ENCODE data around the gene KCNJ18.
"Not testable (repeated sequence)": the region's sequence is repeated elsewhere in the genome, so short reads cannot be mapped to it uniquely, and the experiment has no call there.

The KCNJ18 gene

DNA sequence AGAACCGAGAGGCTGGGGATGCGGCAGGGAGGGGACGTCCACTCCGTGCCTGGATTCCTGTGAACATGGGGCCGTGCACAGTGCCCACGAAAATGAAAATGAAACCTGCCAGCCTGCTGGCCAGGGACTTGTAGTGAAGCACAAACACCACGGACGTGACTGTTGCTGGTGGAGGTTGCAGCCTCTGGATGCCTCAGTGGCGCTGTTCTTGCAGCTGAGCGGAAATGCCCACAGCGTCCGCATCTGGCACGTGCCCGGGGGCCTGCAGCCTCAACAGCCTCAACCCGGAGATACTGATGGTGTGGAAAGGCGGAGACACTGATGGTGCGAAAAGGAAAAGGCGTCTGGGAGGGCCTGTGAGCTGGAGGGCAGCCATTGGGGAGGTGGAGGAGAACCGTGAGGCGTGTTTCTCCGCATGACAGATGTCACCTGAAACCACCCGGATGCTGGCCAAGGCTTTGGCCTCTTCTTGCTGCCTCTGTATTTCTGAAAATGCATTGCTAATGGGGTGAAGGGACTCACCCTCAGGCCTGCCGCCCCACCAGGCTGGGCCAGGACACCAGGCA is 44.8 kb downstream of the KCNJ18 start:
- DNase-seq: not testable (repeated sequence)

DNA sequence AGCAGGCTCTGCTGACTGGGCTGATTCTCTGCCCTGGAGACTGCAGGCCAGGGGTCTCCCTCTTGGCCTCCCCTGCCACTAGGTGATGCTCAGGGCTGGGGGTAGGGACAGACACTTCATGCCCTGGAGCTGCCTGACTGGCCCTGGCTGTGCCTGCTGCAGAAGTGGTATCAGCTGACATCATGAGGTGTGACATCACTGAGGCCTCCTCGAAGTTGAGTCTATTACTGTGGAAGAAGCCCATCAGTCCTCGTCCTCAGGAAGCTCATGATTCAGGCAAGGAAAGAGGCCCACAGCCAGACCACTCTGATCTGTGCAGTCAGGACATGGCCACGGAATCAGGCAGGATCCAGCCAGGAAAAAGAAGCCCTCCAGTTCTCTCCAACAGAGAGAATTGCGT is 45.9 kb downstream of the KCNJ18 start:
- DNase-seq: not testable (repeated sequence)

DNA sequence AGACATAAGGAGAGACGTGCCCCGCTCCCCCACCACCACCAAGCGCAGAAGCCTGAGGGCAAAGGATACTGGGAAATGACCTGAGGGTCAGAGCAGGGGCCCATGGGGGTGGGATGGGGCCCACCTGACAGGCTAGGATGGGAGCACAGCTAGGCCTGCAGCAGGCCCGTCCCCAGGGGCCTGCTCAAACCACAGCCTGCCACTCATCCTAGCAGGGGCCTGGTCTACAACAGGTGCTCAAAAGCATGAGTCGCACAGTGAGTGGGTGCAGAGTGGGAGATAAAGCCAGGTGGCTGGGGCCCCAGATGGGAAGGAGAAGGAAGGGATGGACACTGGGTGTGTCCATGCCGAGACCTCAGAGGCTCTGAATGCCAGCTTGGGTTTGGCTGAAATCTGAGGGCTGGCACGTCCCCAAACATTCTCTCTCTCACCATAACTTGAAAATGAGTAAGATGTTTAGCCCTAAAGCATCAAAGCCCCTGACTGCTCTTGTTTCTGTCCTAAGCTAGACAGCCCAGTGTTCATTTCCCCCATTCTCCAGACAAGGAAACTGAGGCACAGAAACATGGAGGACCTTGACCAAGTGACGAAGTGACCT is 46.7 kb downstream of the KCNJ18 start:
- DNase-seq: peak; percentile 16

DNA sequence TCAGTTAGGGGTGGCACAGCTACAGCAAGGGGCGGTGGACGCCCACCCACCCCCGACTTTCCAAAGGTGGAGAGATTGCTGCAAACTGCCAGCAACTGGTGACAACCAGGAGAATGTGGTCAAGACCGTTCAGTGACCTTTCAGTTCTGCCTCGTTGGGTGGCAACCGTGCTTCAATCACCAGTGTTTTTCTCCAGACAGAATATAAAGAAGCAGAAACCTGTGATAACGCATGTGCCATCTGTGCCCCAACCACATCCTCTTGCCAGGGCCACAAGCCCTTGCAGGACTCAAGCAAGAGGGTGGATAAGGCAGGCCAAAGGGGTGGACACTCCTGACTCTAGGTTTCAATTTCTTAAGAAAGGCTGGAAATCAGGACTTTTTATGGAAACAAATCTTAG is 47.2 kb downstream of the KCNJ18 start:
- DNase-seq: not testable (repeated sequence)

DNA sequence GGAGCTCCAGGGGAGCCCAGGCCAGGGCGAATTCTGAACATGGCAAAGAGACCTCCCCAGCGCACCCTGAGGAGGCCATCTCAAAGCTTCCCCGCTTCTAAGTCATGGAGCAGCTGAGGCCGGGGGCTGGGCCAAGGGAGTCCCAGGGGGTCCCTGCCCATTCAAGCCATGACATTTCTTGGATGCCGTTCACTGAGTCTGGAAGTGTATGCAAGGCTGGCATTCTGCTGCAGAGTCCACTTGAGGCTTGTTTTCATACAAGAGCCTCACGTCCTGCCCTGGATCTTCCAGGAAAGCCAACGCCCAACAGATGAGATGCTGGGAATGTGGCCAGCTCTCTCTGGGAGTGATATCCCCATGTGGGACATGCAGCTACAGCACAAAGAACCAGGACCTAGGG is 48.5 kb downstream of the KCNJ18 start:
- not testable (repeated sequence) for DNase-seq

DNA sequence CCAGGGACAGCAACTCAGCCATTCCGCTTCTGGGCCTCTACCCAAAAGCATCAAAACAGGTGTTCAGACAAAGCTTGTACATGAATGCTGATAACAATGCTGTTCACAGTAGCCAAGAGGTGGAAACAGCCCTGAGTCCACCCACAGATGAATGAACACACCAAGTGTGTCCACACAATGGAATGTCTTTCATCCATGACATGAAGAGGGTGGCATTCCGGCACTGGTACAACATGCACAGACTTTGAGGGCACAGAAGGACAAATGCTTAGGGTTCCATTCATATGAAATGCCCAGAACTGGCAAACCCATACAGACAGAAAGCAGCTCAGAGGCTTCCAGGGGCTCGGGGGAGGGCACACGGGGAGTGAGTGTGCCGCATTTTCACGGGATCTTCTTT is 49.2 kb downstream of the KCNJ18 start:
- not testable (repeated sequence) for DNase-seq

DNA sequence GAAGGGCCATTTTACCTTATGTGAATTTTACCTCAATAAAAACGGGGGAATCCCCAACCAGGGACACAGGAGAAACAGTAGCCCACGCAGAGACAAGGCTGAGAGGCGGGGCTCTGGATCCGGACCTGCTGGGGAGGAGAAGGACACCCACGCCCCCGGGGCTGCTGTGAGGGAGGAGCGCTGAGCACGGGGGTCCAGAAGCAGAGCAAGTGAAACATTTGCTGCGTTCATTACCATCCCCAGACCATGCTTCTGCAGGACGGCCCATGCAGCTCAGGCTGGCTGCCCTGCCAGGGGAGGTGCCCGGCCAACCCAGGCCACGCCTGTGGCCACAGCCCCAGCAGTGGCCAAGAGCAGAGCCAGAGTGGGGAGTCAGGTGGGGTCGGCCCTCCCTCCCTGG is 50.0 kb downstream of the KCNJ18 start:
- DNase-seq: no peak

DNA sequence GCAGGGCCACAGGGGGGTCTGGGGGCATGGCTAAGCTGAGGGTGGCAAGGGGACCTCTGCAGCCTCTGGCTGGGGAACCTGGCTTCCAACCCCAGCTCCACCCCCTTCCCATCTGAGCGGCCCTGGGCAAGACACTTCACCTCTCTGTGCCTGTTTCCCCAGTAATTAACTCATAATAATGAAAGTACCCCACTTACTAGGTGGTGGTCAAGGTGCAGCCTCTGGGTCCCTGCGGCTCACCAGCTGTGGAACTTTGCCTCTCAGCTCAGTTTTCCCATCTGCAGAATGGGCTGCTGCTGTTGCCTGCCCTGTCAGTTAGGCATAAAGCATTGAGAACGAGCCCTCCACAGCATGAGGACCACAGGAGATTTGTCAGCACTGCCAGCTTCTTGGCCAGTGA is 51.8 kb downstream of the KCNJ18 start:
- not testable (repeated sequence) for DNase-seq

DNA sequence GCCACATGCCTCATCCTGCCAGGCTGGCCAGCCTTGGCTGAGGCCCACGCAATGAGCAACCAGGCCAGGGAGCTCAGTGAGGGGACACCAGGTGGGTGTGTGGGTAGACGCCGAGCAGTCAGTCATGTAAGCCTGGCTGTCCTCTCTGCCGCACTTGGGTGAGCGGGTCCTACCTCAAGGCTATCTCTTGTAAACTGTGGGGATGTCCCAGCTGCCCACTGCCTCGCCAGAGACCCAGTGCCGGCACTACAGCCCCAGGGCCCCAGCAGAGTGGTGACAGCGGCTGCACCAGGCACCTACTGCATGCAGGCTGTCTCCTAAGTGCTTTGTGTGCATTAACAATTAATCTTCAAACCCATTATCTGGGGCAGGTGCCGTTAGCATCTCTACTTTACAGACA is 52.3 kb downstream of the KCNJ18 start:
- not testable (repeated sequence) for DNase-seq

DNA sequence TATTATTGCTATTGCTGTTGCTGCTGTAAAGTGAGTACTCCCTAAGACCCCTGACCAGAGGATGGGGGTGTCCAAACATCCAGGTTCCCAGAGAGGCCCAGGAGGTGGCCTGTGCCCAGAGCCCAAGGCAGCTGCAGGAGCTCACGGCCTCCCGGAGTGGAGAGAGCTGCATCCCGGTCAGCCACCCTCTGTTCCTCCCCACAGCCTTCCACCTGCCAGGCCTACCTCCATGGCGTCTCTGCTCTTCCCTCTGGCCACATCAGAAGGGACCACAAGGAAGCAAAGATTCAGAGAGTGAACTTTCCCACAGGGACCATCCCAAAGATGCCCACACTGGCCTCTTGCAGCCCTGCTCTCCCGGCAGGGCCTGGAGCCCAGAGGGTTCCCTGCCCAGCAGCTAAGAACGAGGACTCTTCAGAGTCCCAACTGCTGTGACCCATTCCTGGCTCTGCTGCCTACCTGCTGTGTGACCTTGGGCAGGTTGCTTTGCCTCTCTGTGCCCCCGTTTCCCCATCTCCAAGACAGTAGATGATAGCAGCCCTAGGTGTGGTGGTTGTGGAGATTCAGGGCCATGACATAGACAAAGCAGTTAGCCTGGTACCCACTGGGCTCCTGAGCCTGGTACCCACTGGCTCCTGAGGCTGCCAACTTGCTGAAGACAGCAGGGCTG is 53.2 kb downstream of the KCNJ18 start:
- not testable (repeated sequence) for DNase-seq

DNA sequence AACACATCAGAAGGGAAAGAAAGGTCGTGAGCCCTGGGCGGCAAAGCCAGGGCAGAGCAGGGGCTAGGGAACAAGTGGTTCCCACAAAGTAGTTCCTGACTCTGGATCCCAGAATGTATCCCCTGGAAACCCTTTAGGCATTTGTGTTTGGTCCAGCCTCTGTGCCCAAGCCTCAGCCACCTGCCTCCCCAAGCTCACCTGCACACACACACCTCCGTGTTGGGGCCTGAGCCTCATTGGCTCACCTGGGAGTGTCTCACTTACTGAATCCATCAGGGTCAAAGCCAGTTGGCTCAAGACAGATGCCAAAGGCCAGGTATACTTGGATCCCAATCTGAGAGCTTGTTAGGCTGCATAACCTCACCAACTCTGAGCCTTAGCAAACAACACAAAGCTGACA is 54.1 kb downstream of the KCNJ18 start:
- DNase-seq: not testable (repeated sequence)

DNA sequence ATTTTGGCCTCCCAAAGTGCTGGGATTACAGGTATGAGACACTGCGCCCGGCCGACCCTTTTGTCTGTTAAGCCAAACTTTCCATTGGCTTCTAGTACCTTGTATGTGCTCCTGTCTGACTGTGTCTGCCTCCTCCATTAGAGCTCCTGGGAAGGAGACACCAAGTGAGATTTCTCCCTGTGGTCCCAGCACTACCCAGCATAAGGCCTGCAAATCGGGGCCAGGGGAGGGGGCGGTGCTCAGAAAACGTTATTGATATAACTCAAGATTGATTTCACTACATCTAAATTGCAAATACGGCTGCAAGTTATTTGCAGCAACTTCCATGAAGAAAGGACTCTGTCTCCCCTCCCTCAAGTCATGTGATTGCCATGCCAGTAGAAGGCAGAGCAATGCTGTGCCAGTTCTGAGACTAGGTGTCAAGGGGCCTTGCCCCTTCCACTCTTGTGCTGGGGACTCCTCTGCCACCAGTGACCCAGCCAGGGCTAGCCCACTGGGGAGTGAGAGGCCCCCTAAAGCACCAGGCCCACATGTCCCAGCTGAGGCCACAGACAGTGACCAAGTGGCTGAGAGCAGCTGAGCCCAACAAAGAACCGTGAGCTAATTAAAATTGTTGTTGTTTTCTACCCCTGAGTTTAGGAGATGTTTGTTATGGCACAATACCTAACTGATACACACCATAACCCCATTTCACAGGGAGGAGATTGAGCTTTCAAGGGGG is 55.0 kb downstream of the KCNJ18 start:
- not testable (repeated sequence) for DNase-seq

DNA sequence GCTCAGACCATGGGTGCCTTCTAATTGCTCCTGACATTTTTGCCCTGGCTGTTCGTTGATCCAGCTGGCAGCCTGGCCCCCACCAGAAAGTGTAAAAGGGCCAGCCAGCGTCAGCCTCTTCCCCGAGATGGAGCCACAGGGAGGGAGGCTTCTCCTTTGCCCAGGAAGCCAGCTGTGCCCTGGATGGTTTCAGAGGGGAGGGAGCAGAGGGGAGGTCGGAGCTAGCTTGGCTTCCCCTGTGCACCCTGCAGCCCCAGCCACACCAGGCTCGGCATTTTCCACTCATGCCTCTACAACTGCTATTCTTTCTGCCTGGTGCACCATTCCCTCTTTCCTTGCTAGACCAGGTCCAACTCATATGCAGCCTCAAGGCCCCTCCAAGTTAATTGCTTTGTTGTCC is 56.4 kb downstream of the KCNJ18 start:
- DNase-seq: not testable (repeated sequence)

DNA sequence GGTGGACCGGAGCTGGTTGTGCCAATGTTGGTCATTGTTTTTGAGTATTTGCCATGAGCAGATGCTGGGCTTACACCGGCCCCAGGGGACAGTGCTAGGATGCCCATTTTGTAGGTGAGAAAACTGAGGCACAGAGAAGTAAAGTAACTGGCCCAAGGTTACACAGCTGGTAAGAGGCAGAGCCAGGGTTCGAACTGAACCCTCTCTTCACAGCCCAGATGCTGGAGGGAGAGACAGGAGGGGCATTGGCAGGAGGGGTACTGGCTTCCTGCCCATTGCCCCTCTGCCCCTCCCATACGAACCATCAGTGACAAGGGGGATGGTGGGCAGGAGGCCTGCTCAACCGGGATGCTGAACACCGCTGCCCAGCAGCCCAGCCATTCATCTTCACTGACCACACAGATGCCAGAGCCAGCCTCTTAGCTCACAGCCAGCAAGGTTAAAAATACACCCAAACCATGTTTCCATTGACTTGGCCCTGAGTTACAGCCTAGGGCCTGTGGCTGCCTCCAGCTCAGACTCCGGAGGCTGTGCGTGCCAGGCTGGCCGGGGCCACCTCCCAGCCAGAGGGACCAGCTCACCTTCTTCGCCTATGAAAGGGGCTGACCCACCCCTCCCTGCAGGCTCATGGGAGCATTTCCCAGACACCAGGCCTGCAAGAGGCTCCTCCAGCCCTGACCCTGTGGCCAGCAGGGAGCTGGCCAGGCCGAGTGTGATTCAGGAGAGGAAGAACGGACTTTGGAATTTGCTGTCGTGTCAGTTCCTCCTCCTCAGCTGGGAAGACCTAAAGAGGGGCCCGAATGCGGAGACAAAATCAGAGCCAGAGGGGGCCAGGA is 57.6 kb downstream of the KCNJ18 start:
- DNase-seq: not testable (repeated sequence)

DNA sequence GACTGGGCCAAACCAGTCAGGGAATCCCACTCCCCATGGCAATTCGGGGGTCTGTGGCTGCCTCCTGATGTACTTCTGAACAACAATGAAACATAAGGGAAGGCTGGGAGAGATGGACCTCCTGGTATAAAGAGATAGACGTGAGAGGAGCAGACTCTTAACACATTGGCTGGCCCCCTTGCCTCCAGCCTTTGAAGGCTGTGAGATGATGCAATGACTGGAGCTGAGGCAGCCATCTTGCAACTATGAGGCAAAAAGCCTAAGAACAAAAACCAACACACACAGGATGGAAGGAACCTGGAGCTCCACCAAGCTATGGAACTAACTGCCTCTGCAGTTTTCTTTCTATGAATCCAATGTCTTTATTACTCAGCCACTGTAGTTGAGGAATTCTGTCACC is 58.8 kb downstream of the KCNJ18 start:
- not testable (repeated sequence) for DNase-seq
